Epithelial cell of esophagus (primary cell): ENCODE results near the gene DCANP1.

Experiments used
- DNase-seq: peaks from one replicate; pipeline ENCODE4 v3.0.0; 2010; ENCODE audit warnings: low read depth
- H3K4me3 ChIP-seq: 2 replicates; pipeline ENCODE4 v1.5.1; 2011; ENCODE audit warnings: mild to moderate bottlenecking, low read length, control low read depth
- TF ChIP-seq, protein P1 (sequence below): IDR thresholded peaks from 2 replicates; pipeline ENCODE4 v1.5.1; 2011; ENCODE audit warnings: low read depth, mild to moderate bottlenecking, low read length, control low read depth, inconsistent platforms; ENCODE audit not compliant: insufficient read depth; ENCODE audit errors: missing control alignments

Gene DCANP1

DNA sequence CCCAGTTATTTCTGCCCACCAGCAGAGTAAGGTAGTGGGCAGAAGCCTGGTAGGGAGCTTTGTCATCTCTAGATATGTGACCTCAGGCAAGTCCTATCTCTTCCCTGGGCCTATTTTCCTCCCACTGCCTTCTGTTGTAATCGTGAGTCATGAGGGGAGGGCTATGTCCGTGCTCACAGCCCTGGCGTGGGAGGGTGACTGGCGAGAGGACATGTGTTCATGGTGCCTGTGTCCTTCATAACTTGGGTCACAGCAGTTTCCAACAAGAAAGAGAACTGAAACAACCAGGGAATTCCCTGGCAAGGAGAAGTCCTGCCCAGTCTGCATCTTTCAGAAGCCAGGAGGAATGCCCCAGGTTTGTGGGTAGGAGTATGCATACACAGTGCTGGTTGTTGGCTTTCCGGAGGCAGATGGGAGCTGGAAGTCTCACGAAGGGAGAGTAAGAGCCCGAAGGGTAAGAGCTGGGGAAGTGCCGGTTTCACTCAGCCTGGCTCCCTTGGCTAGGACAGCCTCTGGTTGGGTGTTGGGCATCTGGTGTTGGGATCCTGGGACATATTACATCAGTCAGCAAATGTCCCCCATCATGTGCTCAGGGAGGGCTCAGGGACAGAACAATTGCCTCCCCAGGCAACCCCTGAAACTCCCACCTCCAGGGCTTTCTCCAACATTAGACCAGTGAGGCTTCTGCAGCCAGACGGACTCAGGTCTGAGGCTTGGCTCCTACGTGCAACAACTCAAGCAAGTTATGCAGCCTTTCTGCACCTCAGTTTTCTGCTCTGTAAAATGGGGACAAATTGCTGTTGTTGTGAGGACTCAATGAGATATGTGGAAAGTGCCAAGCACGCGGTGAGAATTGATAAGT lies 9.3 kb upstream of the DCANP1 start:
- peak; percentile 86 for DNase-seq
- TF ChIP-seq, protein P1, sequence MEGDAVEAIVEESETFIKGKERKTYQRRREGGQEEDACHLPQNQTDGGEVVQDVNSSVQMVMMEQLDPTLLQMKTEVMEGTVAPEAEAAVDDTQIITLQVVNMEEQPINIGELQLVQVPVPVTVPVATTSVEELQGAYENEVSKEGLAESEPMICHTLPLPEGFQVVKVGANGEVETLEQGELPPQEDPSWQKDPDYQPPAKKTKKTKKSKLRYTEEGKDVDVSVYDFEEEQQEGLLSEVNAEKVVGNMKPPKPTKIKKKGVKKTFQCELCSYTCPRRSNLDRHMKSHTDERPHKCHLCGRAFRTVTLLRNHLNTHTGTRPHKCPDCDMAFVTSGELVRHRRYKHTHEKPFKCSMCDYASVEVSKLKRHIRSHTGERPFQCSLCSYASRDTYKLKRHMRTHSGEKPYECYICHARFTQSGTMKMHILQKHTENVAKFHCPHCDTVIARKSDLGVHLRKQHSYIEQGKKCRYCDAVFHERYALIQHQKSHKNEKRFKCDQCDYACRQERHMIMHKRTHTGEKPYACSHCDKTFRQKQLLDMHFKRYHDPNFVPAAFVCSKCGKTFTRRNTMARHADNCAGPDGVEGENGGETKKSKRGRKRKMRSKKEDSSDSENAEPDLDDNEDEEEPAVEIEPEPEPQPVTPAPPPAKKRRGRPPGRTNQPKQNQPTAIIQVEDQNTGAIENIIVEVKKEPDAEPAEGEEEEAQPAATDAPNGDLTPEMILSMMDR: no peak
- H3K4me3 ChIP-seq: no peak overlapping the region

DNA sequence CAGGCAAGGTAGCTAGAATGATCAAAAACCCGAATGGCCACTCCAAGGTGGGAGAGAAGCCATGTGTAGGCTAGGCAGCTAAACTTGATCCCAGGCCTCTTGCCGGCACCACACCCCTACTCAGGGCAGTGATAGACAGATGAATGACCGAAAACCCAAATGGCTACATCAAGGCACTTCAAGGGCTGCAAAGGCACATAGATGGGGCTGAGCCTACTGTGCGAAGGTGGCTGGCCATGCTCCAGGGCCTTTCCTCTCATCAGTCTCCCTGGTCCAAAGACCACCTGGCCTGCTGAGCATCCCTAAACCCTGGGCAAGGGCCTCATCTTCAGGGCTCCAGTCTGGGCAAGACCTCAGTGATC lies 8.7 kb upstream of the DCANP1 start:
- H3K4me3 ChIP-seq: no peak overlapping the region
- TF ChIP-seq, protein P1: no peak
- no peak for DNase-seq

DNA sequence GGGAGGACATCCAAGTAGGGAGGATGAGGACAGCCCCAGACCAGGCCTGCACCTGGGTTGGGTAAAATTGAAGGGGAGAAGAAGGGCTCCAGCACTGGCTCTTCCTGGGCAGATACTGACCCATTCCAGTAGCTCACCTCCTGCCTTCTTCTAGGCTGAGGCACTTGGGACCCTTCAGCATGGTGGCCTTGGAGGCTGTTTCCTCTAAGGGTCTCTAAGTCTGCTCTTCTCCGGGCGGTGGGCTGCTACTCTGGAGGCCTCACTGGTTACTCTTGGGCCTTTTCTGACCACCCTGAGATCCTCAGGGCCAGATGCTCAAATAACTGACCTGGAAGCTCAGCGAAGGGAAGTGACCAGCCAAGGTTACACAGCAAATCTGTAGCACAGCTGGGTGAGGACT lies 7.8 kb upstream of the DCANP1 start:
- DNase-seq: no peak
- TF ChIP-seq, protein P1: no peak
- H3K4me3 ChIP-seq: no peak overlapping the region

DNA sequence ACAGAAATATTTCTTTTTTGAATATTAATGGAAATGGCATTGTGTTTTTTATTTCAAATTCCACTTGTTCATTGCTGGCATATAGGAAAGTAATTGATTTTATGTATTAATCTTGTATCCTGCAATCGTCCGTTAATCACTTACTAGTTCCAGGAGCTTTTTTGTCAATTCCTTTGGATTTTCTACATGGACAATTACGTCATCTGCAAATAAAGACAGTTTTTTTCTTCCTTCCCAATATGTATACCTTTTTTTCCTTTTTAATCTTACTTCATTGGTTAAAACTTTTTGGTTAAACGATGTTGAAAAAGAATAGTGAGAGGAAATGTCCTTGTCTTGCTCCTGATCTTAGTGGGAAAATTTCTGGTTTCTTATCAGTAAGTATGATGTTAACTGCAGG lies 6.5 kb upstream of the DCANP1 start:
- DNase-seq: no peak
- H3K4me3 ChIP-seq: no peak overlapping the region
- TF ChIP-seq, protein P1: no peak

DNA sequence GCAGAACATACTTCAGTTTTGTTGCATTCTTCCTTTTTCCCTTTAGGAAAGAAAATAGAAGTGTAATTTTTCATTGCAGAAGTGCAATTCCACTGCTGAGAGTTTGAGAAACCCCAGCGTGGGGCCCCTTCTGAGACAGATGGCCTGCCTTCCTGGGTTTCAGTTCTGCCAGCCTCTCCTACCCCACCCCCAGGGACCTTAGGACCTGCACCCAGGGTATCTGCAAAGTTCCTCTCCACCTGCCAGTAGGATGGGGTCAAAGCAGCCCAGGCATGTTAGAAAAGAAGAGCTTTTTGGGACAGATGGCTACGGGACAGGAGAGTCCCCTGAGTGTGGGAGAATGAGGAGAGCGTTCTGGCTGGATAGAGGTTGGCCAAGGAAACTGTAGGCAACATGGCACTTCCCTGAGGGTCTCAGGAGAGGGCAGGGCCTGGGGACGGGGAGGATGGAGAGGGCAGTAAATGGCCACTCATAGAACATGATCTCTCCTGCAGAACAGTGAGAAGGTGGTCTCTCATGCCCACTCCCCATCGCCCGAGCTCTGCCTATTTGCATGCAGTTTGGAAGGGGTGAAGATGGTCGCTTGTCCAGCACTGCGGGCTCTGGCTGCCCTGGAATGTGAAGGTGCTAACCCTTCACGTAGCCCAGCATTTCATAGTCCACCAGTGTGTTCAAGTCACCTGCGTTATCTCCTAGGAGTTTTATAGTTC lies 5.3 kb upstream of the DCANP1 start, which contains the start of gene TIFAB:
Gene TIFAB, minus strand, starts transcription at position 31 of the 710 bp plus-strand sequence. CDS start 2,412 bp downstream, outside the sequence.
- no peak for DNase-seq
- H3K4me3 ChIP-seq: no peak within 1 kb of the TSS
- TF ChIP-seq, protein P1: no peak

DNA sequence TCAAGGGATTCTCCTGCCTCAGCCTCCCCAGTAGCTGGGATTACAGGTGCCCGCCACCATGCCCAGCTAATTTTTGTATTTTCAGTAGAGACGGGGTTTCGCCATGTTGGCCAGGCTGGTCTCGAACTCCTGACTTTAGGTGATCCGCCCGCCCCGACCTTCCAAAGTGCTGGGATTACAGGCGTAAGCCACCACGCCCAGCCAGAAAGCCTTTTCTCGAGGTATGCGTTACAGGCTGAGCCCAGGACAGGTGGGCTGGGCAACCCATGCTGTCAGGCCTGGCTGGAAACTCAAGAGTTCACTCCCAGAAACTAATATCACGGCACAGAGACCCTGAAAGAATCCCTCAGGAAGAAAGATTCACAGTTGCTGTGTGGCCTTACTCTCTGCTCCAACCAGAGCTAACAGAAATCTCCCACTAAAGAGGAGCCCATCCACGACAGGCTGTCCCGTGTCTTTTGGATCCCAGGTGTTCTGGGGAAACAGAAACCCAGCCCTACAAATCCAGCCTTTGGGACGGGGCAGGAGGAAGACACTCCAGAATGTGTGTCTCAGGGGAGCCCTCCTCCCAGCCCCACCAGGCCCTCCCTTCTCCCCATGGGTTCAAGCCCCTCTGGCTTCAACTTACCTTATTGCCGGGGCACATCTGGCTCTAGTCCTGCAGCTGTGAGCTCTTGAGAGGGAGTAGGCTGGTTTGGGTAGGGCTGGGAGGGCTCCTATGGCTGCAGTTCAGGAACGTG lies 4.6 kb upstream of the DCANP1 start:
- TF ChIP-seq, protein P1: no peak
- H3K4me3 ChIP-seq: no peak overlapping the region
- DNase-seq: no peak
